HEK293 (cell line): ENCODE results near the gene SLC39A1.

Experiments
- GFI1B ChIP-seq: fragments of 450-650 bp; formaldehyde crosslinking; IDR thresholded peaks from 2 replicates; pipeline ENCODE4 v1.5.1; 2016; ENCODE audit warnings: missing biosample characterization, missing genetic modification characterization
- GLI2 ChIP-seq: fragments of 450-650 bp; formaldehyde crosslinking; IDR thresholded peaks from 2 replicates; pipeline ENCODE4; 2017; ENCODE audit warnings: missing biosample characterization, missing genetic modification characterization, low read depth, borderline replicate concordance
- GLIS1 ChIP-seq: fragments of 450-650 bp; formaldehyde crosslinking; IDR thresholded peaks from 2 replicates; pipeline ENCODE4 v1.5.1; 2016; ENCODE audit warnings: missing biosample characterization, missing genetic modification characterization
- HOXA7 ChIP-seq: sonication (generic); formaldehyde crosslinking; IDR thresholded peaks from 2 replicates; pipeline ENCODE4 v1.8.1; 2022; ENCODE audit warnings: missing genetic modification reagents, borderline replicate concordance
- KLF1 ChIP-seq: fragments of 450-650 bp; formaldehyde crosslinking; IDR thresholded peaks from 2 replicates; pipeline ENCODE4 v1.5.1; 2016; ENCODE audit warnings: missing biosample characterization, missing genetic modification characterization
- OSR2 ChIP-seq: fragments of 450-650 bp; formaldehyde crosslinking; IDR thresholded peaks from 2 replicates; pipeline ENCODE4 v1.5.1; 2016; ENCODE audit warnings: missing biosample characterization, missing genetic modification characterization
- PRDM1 ChIP-seq: fragments of 450-650 bp; formaldehyde crosslinking; IDR thresholded peaks from 2 replicates; pipeline ENCODE4; 2016; ENCODE audit warnings: missing biosample characterization, missing genetic modification characterization
- REPIN1 ChIP-seq: fragments of 450-650 bp; formaldehyde crosslinking; IDR thresholded peaks from 2 replicates; pipeline ENCODE4 v1.5.1; 2017; ENCODE audit warnings: missing biosample characterization, missing genetic modification characterization, low read depth
- WT1 ChIP-seq: fragments of 450-650 bp; formaldehyde crosslinking; IDR thresholded peaks from 2 replicates; pipeline ENCODE4 v1.5.1; 2016; ENCODE audit warnings: missing biosample characterization, missing genetic modification characterization
- YY2 ChIP-seq: fragments of 450-650 bp; formaldehyde crosslinking; IDR thresholded peaks from 2 replicates; pipeline ENCODE4 v1.5.1; 2016; ENCODE audit warnings: missing biosample characterization, missing genetic modification characterization
- ZBTB17 ChIP-seq: fragments of 450-650 bp; formaldehyde crosslinking; IDR thresholded peaks from 2 replicates; pipeline ENCODE4 v1.5.1; 2016; ENCODE audit warnings: missing biosample characterization, missing genetic modification characterization
- ZBTB20 ChIP-seq: fragments of 450-650 bp; formaldehyde crosslinking; IDR thresholded peaks from 2 replicates; pipeline ENCODE4 v1.5.1; 2016; ENCODE audit warnings: missing biosample characterization, missing genetic modification characterization
- ZNF121 ChIP-seq: fragments of 450-650 bp; formaldehyde crosslinking; IDR thresholded peaks from 2 replicates; pipeline ENCODE4 v1.5.1; 2016; ENCODE audit warnings: missing biosample characterization, missing genetic modification characterization
- ZNF221 ChIP-seq: fragments of 450-650 bp; formaldehyde crosslinking; IDR thresholded peaks from 2 replicates; pipeline ENCODE4 v1.5.1; 2017; ENCODE audit warnings: missing biosample characterization, missing genetic modification characterization, borderline replicate concordance
- ZNF239 ChIP-seq: fragments of 450-650 bp; formaldehyde crosslinking; IDR thresholded peaks from 2 replicates; pipeline ENCODE4 v1.5.1; 2016; ENCODE audit warnings: missing biosample characterization, missing genetic modification characterization
- ZNF292 ChIP-seq: fragments of 450-650 bp; formaldehyde crosslinking; IDR thresholded peaks from 2 replicates; pipeline ENCODE4 v1.5.1; 2016; ENCODE audit warnings: low read depth, missing biosample characterization, missing genetic modification characterization, borderline replicate concordance
- ZNF302 ChIP-seq: fragments of 450-650 bp; formaldehyde crosslinking; IDR thresholded peaks from 2 replicates; pipeline ENCODE4 v1.5.1; 2016; ENCODE audit warnings: missing biosample characterization, missing genetic modification characterization, low read depth
- ZNF366 ChIP-seq: fragments of 450-650 bp; formaldehyde crosslinking; conservative IDR thresholded peaks from 2 replicates; pipeline ENCODE4 v1.5.1; 2016; ENCODE audit warnings: missing biosample characterization, missing genetic modification characterization
- ZNF416 ChIP-seq: fragments of 450-650 bp; formaldehyde crosslinking; IDR thresholded peaks from 2 replicates; pipeline ENCODE4 v1.5.1; 2016; ENCODE audit warnings: missing biosample characterization, missing genetic modification characterization
- ZNF433 ChIP-seq: fragments of 450-650 bp; formaldehyde crosslinking; IDR thresholded peaks from 2 replicates; pipeline ENCODE4 v1.5.1; 2016; ENCODE audit warnings: missing biosample characterization, missing genetic modification characterization, low read depth
- ZNF585B ChIP-seq: fragments of 450-650 bp; formaldehyde crosslinking; IDR thresholded peaks from 2 replicates; pipeline ENCODE4 v1.5.1; 2016; ENCODE audit warnings: missing biosample characterization, missing genetic modification characterization
- ZNF623 ChIP-seq: fragments of 450-650 bp; formaldehyde crosslinking; IDR thresholded peaks from 2 replicates; pipeline ENCODE4 v1.5.1; 2016; ENCODE audit warnings: missing biosample characterization, missing genetic modification characterization
- ZNF660 ChIP-seq: fragments of 450-650 bp; IDR thresholded peaks from 2 replicates; pipeline ENCODE4 v1.5.1; 2018; ENCODE audit warnings: missing biosample characterization, mild to moderate bottlenecking, missing genetic modification characterization
- ZNF664 ChIP-seq: fragments of 450-650 bp; formaldehyde crosslinking; IDR thresholded peaks from 2 replicates; pipeline ENCODE4 v1.5.1; 2016; ENCODE audit warnings: missing biosample characterization, missing genetic modification characterization
- ZNF843 ChIP-seq: fragments of 450-650 bp; formaldehyde crosslinking; IDR thresholded peaks from 2 replicates; pipeline ENCODE4 v1.5.1; 2016; ENCODE audit warnings: missing biosample characterization, missing genetic modification characterization
- ZSCAN16 ChIP-seq: fragments of 450-650 bp; formaldehyde crosslinking; IDR thresholded peaks from 2 replicates; pipeline ENCODE4 v1.5.1; 2016; ENCODE audit warnings: missing biosample characterization, missing genetic modification characterization
- TF ChIP-seq, protein P1 (sequence below): fragments of 450-650 bp; formaldehyde crosslinking; conservative IDR thresholded peaks from 2 replicates; pipeline ENCODE4 v1.5.1; 2016; ENCODE audit warnings: low read depth, missing biosample characterization, missing genetic modification characterization
- TF ChIP-seq, protein P2 (sequence below): fragments of 450-650 bp; formaldehyde crosslinking; IDR thresholded peaks from 2 replicates; pipeline ENCODE4 v1.5.1; 2016; ENCODE audit warnings: missing biosample characterization, missing genetic modification characterization
- TF ChIP-seq, protein P3 (sequence below): fragments of 450-650 bp; formaldehyde crosslinking; IDR thresholded peaks from 2 replicates; pipeline ENCODE4 v1.5.1; 2016; ENCODE audit warnings: missing biosample characterization, missing genetic modification characterization
- TF ChIP-seq, protein P4 (sequence below): fragments of 450-650 bp; formaldehyde crosslinking; IDR thresholded peaks from 2 replicates; pipeline ENCODE4 v1.5.1; 2016; ENCODE audit warnings: missing biosample characterization, missing genetic modification characterization
- TF ChIP-seq, protein P5 (sequence below): fragments of 450-650 bp; formaldehyde crosslinking; IDR thresholded peaks from 2 replicates; pipeline ENCODE4 v1.5.1; 2016; ENCODE audit warnings: missing biosample characterization, missing genetic modification characterization

SLC39A1 gene

DNA sequence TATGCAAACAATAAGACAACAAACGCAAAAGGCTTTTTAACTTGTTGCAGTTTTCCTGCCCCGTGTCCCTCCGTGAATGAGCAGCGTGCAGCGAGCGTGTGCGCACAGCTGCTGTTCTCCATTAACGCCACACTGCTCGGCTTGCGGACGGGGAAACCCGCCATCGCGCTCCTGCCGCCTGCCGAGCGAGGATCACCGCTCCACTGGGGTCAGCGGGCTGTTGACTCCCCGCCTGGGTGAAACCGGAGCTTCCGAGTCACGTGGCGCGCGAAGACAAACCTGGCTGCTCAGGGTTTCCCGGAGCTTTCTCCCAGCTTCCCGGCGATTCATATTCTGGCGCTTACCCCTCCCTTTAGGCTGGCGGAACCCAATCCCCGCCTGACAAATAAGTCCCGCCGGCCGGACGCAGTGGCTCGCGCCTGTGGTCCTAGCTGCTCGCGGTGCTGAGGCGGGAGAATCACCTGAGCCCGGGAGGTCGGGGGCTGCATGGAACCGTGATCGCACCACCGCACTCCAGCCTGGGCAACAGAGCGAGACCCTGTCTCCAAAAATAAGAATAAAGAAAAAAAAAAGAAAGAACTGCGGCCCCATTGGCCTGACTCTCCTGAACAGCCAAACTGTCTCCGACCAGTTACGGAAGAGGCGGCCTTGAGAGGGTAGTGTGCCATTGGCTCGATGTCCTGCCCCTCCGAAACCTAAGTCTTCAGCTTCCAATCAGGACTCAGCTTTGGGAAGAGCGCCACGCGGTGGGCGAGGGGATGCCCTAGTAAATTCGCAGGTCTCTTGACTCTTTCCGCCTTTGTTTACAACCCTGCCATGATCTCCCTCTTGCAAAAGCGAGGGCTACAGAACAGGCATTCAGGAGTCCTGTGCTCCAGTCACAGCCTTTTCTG lies 4.0 kb upstream of the SLC39A1 start, which contains the start of gene CREB3L4 (continued):
- peak; percentile 73 for TF ChIP-seq ZNF366 (tag by site-specific recombination)
- TF ChIP-seq, protein P1, sequence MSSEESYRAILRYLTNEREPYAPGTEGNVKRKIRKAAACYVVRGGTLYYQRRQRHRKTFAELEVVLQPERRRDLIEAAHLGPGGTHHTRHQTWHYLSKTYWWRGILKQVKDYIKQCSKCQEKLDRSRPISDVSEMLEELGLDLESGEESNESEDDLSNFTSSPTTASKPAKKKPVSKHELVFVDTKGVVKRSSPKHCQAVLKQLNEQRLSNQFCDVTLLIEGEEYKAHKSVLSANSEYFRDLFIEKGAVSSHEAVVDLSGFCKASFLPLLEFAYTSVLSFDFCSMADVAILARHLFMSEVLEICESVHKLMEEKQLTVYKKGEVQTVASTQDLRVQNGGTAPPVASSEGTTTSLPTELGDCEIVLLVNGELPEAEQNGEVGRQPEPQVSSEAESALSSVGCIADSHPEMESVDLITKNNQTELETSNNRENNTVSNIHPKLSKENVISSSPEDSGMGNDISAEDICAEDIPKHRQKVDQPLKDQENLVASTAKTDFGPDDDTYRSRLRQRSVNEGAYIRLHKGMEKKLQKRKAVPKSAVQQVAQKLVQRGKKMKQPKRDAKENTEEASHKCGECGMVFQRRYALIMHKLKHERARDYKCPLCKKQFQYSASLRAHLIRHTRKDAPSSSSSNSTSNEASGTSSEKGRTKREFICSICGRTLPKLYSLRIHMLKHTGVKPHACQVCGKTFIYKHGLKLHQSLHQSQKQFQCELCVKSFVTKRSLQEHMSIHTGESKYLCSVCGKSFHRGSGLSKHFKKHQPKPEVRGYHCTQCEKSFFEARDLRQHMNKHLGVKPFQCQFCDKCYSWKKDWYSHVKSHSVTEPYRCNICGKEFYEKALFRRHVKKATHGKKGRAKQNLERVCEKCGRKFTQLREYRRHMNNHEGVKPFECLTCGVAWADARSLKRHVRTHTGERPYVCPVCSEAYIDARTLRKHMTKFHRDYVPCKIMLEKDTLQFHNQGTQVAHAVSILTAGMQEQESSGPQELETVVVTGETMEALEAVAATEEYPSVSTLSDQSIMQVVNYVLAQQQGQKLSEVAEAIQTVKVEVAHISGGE (tag by site-specific recombination) = peak; percentile 78
- TF ChIP-seq YY2 (tag by site-specific recombination) = peak; percentile 65
- TF ChIP-seq GLIS1 (tag by site-specific recombination) = peak; percentile 83
- no peak for TF ChIP-seq ZNF239 (tag by site-specific recombination)
- TF ChIP-seq HOXA7 = no peak
- no peak for TF ChIP-seq ZNF221
- peak; percentile 100 for TF ChIP-seq ZNF121 (tag by site-specific recombination)
- TF ChIP-seq PRDM1 (tag by site-specific recombination) = peak; percentile 83
- TF ChIP-seq ZSCAN16 (tag by site-specific recombination) = 0 out of 2 replicates have a peak, but pooled peaks have one; percentile 20
- TF ChIP-seq ZNF585B (tag by site-specific recombination) = no peak
- no peak for TF ChIP-seq ZNF416 (tag by site-specific recombination)
- peak; percentile 64; the same call in 1 of the 2 replicates for TF ChIP-seq ZNF843 (tag by site-specific recombination)
- TF ChIP-seq ZNF664 (tag by site-specific recombination) = no peak
- TF ChIP-seq ZNF660 (tag by site-specific recombination) = peak; percentile 88
- peak; percentile 77 for TF ChIP-seq WT1
- no peak for TF ChIP-seq KLF1 (tag by site-specific recombination)
- TF ChIP-seq, protein P2, sequence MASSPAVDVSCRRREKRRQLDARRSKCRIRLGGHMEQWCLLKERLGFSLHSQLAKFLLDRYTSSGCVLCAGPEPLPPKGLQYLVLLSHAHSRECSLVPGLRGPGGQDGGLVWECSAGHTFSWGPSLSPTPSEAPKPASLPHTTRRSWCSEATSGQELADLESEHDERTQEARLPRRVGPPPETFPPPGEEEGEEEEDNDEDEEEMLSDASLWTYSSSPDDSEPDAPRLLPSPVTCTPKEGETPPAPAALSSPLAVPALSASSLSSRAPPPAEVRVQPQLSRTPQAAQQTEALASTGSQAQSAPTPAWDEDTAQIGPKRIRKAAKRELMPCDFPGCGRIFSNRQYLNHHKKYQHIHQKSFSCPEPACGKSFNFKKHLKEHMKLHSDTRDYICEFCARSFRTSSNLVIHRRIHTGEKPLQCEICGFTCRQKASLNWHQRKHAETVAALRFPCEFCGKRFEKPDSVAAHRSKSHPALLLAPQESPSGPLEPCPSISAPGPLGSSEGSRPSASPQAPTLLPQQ = peak; percentile 70
- TF ChIP-seq ZBTB20 = peak; percentile 96
- TF ChIP-seq, protein P3, sequence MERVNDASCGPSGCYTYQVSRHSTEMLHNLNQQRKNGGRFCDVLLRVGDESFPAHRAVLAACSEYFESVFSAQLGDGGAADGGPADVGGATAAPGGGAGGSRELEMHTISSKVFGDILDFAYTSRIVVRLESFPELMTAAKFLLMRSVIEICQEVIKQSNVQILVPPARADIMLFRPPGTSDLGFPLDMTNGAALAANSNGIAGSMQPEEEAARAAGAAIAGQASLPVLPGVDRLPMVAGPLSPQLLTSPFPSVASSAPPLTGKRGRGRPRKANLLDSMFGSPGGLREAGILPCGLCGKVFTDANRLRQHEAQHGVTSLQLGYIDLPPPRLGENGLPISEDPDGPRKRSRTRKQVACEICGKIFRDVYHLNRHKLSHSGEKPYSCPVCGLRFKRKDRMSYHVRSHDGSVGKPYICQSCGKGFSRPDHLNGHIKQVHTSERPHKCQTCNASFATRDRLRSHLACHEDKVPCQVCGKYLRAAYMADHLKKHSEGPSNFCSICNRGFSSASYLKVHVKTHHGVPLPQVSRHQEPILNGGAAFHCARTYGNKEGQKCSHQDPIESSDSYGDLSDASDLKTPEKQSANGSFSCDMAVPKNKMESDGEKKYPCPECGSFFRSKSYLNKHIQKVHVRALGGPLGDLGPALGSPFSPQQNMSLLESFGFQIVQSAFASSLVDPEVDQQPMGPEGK (tag by site-specific recombination) = peak; percentile 92
- no peak for TF ChIP-seq GFI1B (tag by site-specific recombination)
- TF ChIP-seq, protein P4, sequence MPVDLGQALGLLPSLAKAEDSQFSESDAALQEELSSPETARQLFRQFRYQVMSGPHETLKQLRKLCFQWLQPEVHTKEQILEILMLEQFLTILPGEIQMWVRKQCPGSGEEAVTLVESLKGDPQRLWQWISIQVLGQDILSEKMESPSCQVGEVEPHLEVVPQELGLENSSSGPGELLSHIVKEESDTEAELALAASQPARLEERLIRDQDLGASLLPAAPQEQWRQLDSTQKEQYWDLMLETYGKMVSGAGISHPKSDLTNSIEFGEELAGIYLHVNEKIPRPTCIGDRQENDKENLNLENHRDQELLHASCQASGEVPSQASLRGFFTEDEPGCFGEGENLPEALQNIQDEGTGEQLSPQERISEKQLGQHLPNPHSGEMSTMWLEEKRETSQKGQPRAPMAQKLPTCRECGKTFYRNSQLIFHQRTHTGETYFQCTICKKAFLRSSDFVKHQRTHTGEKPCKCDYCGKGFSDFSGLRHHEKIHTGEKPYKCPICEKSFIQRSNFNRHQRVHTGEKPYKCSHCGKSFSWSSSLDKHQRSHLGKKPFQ = peak; percentile 11
- TF ChIP-seq GLI2 (tag by site-specific recombination) = no peak
- TF ChIP-seq ZBTB17 (tag by site-specific recombination) = peak; percentile 99
- TF ChIP-seq, protein P5, sequence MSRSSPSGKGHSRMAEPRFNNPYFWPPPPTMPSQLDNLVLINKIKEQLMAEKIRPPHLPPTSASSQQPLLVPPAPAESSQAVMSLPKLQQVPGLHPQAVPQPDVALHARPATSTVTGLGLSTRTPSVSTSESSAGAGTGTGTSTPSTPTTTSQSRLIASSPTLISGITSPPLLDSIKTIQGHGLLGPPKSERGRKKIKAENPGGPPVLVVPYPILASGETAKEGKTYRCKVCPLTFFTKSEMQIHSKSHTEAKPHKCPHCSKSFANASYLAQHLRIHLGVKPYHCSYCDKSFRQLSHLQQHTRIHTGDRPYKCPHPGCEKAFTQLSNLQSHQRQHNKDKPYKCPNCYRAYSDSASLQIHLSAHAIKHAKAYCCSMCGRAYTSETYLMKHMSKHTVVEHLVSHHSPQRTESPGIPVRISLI = peak; percentile 95; the same call in 1 of the 2 replicates
- TF ChIP-seq ZNF623 = no peak; the same call in 1 of the 2 replicates
- TF ChIP-seq ZNF433 = no peak
- TF ChIP-seq ZNF302 = no peak
- no peak; the same call in 1 of the 2 replicates for TF ChIP-seq REPIN1 (tag by site-specific recombination)
- TF ChIP-seq OSR2 (tag by site-specific recombination) = peak; percentile 68
- TF ChIP-seq ZNF292 = no peak
